Liver (tissue), 9 donors: ENCODE results near the gene PCNP. TPM values are rescaled to one million over a fixed set of nuclear protein-coding genes. Genes with fewer than 3 reads are reported as not detected.

Experiments
- DNase-seq: peaks from one replicate; pipeline ENCODE4 v3.0.0-alpha.2; 2017; ENCODE audit warnings: low spot score
- H3K27ac ChIP-seq, 2 donors: one replicate each; pipeline ENCODE4 v1.7.0; 2013; ENCODE audit warnings: inconsistent platforms in 2 of 2, low read length in 2 of 2, control low read depth in 1 of 2, low read depth in 1 of 2, mild to moderate bottlenecking in 1 of 2
- H3K27me3 ChIP-seq, 4 donors: one replicate each; pipeline versions ENCODE4 v1.6.1 to v1.7.0; 2013; ENCODE audit warnings: low read length in 3 of 4, inconsistent platforms in 1 of 4, mild to moderate bottlenecking in 1 of 4, moderate library complexity in 1 of 4; ENCODE audit not compliant: control insufficient read depth in 4 of 4, insufficient read depth in 4 of 4
- H3K36me3 ChIP-seq, 4 donors: one replicate each; pipeline versions ENCODE4 v1.6.1 to v1.7.0; 2013; ENCODE audit warnings: low read length in 3 of 4, mild to moderate bottlenecking in 3 of 4, low read depth in 1 of 4, moderate library complexity in 1 of 4; ENCODE audit not compliant: control insufficient read depth in 4 of 4, insufficient read depth in 3 of 4
- H3K4me1 ChIP-seq, 4 donors: one replicate each; pipeline versions ENCODE4 v1.6.1 to v1.7.0; 2013; ENCODE audit warnings: low read length in 3 of 4, mild to moderate bottlenecking in 3 of 4, moderate library complexity in 1 of 4; ENCODE audit not compliant: control insufficient read depth in 4 of 4, insufficient read depth in 4 of 4
- H3K4me3 ChIP-seq, 3 donors: one replicate each; pipeline versions ENCODE4 v1.6.1 to v1.7.0; 2013; ENCODE audit warnings: low read length in 3 of 3, control low read depth in 1 of 3, low read depth in 1 of 3, mild to moderate bottlenecking in 1 of 3
- H3K9ac ChIP-seq, 2 donors: one replicate each; pipeline ENCODE4 v1.7.0; 2013; ENCODE audit warnings: low read length in 2 of 2, mild to moderate bottlenecking in 2 of 2, moderate library complexity in 2 of 2, control low read depth in 1 of 2, low read depth in 1 of 2
- H3K9me3 ChIP-seq, 4 donors: one replicate each; pipeline versions ENCODE4 v1.6.1 to v1.7.0; 2013; ENCODE audit warnings: low read length in 3 of 4; ENCODE audit not compliant: control insufficient read depth in 4 of 4
- ATF3 ChIP-seq: IDR thresholded peaks from 2 replicates; pipeline ENCODE4 v1.6.1; 2016; ENCODE audit warnings: antibody characterized with exemption
- EGR1 ChIP-seq, 2 donors: IDR thresholded peaks; 2 replicates each; pipeline ENCODE4 v1.6.1; 2016 to 2018; ENCODE audit warnings: antibody characterized with exemption in 2 of 2, low read depth in 2 of 2
- FOXA1 ChIP-seq: IDR thresholded peaks from 2 replicates; pipeline ENCODE4 v1.6.1; 2016; ENCODE audit warnings: antibody characterized with exemption
- FOXA2 ChIP-seq: IDR thresholded peaks from 2 replicates; pipeline ENCODE4 v1.6.1; 2016; ENCODE audit warnings: antibody characterized with exemption
- GABPA ChIP-seq, 2 donors: IDR thresholded peaks in 1 of 2; conservative IDR thresholded peaks in 1 of 2; 2 replicates each; pipeline ENCODE4 v1.6.1; 2016; ENCODE audit warnings: antibody characterized with exemption in 2 of 2, mild to moderate bottlenecking in 1 of 2, moderate library complexity in 1 of 2
- HNF4A ChIP-seq, 2 donors: conservative IDR thresholded peaks; 2 replicates each; pipeline ENCODE4 v1.6.1; 2016; ENCODE audit warnings: antibody characterized with exemption in 2 of 2, mild to moderate bottlenecking in 2 of 2
- HNF4G ChIP-seq: IDR thresholded peaks from 2 replicates; pipeline ENCODE4 v1.6.1; 2016; ENCODE audit warnings: antibody characterized with exemption
- JUND ChIP-seq, 2 donors: IDR thresholded peaks; 2 replicates each; pipeline ENCODE4 v1.6.1; 2016; ENCODE audit warnings: antibody characterized with exemption in 2 of 2
- NR2F2 ChIP-seq: IDR thresholded peaks from 2 replicates; pipeline ENCODE4 v1.6.1; 2016; ENCODE audit warnings: antibody characterized with exemption
- RAD21 ChIP-seq, 2 donors: IDR thresholded peaks; 2 replicates each; pipeline ENCODE4 v1.6.1; 2016; ENCODE audit warnings: antibody characterized with exemption in 2 of 2, mild to moderate bottlenecking in 2 of 2
- RXRA ChIP-seq, 2 donors: IDR thresholded peaks; 2 replicates each; pipeline ENCODE4 v1.6.1; 2017 to 2018; ENCODE audit warnings: antibody characterized with exemption in 2 of 2, mild to moderate bottlenecking in 1 of 2
- SP1 ChIP-seq: IDR thresholded peaks from 2 replicates; pipeline ENCODE4 v1.6.1; 2018; ENCODE audit warnings: antibody characterized with exemption, mild to moderate bottlenecking
- TAF1 ChIP-seq: conservative IDR thresholded peaks from 2 replicates; pipeline ENCODE4 v1.6.1; 2016; ENCODE audit warnings: antibody characterized with exemption, mild to moderate bottlenecking
- YY1 ChIP-seq: IDR thresholded peaks from 2 replicates; pipeline ENCODE4 v1.6.1; 2016; ENCODE audit warnings: antibody characterized with exemption, mild to moderate bottlenecking
- WGBS: extraction: QIAGEN DNeasy Blood & Tissue Kit; methylation state at CpG from one replicate; pipeline ENCODE4 v1.1.7; 2013; 5-methylcytosine and 5-hydroxymethylcytosine counted together
- polyA plus RNA-seq, 2 donors: library from polyadenylated mRNA; stranded (reverse) in 1 of 2; unstranded in 1 of 2; fragments of 200-250 nt in 1 of 2; fragments of >200 nt in 1 of 2; fragmentation: Nextera tagmentation in 1 of 2; extraction: Ambion mirVana in 1 of 2; gene quantifications; one replicate each; pipeline versions ENCODE4 v1.2.1 to v1.2.3, GENCODE V29; 2013 to 2015
- total RNA-seq, 2 donors: library from RNA; depleted of rRNA; stranded (reverse); fragments of >200 nt; gene quantifications; one replicate each; pipeline ENCODE4 v1.2.3, GENCODE V29; 2014
- TF ChIP-seq, protein P1 (sequence below): fragments of 150-350 bp; IDR thresholded peaks from 2 replicates; pipeline ENCODE4 v1.5.1; 2017; ENCODE audit warnings: improper control_type of control experiment, low read depth, low read length; ENCODE audit not compliant: missing input control
- TF ChIP-seq, protein P2 (sequence below): IDR thresholded peaks from 2 replicates; pipeline ENCODE4 v1.6.1; 2016; ENCODE audit warnings: antibody characterized with exemption
- TF ChIP-seq, protein P3 (sequence below): IDR thresholded peaks from 2 replicates; pipeline ENCODE4 v1.6.1; 2016; ENCODE audit warnings: antibody characterized with exemption, mild to moderate bottlenecking
- TF ChIP-seq, protein P4 (sequence below): IDR thresholded peaks from 2 replicates; pipeline ENCODE4 v1.6.1; 2016; ENCODE audit warnings: antibody characterized with exemption
- donor health status: healthy.
- donor health status: healthy.
- donor health status: healthy.
- donor health status: healthy.
- donor health status: healthy.

The PCNP gene
- total and polyA plus RNA-seq, 4 donors, result 28.2 to 59.3 (median 34.5) TPM

GRCh38 chr3:101642441-101642840 lies 68.5 kb downstream of the PCNP start:
- 86% methylated on average over 3 of the region's 3 CpGs for WGBS
- H3K27ac ChIP-seq, result no peak overlapping the region
- H3K36me3 ChIP-seq, result peaks cover 0 to 2% (median under 1%) of the 10 kb centered on the region in 4 donors
- no peaks in the 10 kb centered on the region for H3K27me3 ChIP-seq
- no peaks in the 10 kb centered on the region for H3K9me3 ChIP-seq
- H3K9ac ChIP-seq, result no peak overlapping the region
- no peak overlapping the region for H3K4me3 ChIP-seq
- H3K4me1 ChIP-seq, result no peaks in the 10 kb centered on the region
- DNase-seq, result no peak
- TF ChIP-seq RXRA (IDR thresholded peaks at IDR 0.05), result no peak
- no peak for TF ChIP-seq FOXA2
- TF ChIP-seq GABPA (IDR thresholded peaks at IDR 0.05 in 1 of 2, conservative IDR thresholded peaks at IDR 0.05 in 1 of 2), result no peak
- no peak for TF ChIP-seq HNF4G
- no peak for TF ChIP-seq JUND (IDR thresholded peaks at IDR 0.05)
- no peak for TF ChIP-seq EGR1 (IDR thresholded peaks at IDR 0.05; ENCODE audit: low read depth in 2 of 2)
- TF ChIP-seq SP1, result no peak
- TF ChIP-seq YY1, result no peak
- no peak for TF ChIP-seq NR2F2
- TF ChIP-seq HNF4A (conservative IDR thresholded peaks at IDR 0.05), result no peak
- TF ChIP-seq, protein P1, sequence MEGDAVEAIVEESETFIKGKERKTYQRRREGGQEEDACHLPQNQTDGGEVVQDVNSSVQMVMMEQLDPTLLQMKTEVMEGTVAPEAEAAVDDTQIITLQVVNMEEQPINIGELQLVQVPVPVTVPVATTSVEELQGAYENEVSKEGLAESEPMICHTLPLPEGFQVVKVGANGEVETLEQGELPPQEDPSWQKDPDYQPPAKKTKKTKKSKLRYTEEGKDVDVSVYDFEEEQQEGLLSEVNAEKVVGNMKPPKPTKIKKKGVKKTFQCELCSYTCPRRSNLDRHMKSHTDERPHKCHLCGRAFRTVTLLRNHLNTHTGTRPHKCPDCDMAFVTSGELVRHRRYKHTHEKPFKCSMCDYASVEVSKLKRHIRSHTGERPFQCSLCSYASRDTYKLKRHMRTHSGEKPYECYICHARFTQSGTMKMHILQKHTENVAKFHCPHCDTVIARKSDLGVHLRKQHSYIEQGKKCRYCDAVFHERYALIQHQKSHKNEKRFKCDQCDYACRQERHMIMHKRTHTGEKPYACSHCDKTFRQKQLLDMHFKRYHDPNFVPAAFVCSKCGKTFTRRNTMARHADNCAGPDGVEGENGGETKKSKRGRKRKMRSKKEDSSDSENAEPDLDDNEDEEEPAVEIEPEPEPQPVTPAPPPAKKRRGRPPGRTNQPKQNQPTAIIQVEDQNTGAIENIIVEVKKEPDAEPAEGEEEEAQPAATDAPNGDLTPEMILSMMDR, result no peak
- TF ChIP-seq ATF3, result no peak
- TF ChIP-seq, protein P2, sequence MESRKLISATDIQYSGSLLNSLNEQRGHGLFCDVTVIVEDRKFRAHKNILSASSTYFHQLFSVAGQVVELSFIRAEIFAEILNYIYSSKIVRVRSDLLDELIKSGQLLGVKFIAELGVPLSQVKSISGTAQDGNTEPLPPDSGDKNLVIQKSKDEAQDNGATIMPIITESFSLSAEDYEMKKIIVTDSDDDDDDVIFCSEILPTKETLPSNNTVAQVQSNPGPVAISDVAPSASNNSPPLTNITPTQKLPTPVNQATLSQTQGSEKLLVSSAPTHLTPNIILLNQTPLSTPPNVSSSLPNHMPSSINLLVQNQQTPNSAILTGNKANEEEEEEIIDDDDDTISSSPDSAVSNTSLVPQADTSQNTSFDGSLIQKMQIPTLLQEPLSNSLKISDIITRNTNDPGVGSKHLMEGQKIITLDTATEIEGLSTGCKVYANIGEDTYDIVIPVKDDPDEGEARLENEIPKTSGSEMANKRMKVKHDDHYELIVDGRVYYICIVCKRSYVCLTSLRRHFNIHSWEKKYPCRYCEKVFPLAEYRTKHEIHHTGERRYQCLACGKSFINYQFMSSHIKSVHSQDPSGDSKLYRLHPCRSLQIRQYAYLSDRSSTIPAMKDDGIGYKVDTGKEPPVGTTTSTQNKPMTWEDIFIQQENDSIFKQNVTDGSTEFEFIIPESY, result no peak
- TF ChIP-seq FOXA1, result no peak
- TF ChIP-seq RAD21 (IDR thresholded peaks at IDR 0.05), result no peak
- TF ChIP-seq, protein P3, sequence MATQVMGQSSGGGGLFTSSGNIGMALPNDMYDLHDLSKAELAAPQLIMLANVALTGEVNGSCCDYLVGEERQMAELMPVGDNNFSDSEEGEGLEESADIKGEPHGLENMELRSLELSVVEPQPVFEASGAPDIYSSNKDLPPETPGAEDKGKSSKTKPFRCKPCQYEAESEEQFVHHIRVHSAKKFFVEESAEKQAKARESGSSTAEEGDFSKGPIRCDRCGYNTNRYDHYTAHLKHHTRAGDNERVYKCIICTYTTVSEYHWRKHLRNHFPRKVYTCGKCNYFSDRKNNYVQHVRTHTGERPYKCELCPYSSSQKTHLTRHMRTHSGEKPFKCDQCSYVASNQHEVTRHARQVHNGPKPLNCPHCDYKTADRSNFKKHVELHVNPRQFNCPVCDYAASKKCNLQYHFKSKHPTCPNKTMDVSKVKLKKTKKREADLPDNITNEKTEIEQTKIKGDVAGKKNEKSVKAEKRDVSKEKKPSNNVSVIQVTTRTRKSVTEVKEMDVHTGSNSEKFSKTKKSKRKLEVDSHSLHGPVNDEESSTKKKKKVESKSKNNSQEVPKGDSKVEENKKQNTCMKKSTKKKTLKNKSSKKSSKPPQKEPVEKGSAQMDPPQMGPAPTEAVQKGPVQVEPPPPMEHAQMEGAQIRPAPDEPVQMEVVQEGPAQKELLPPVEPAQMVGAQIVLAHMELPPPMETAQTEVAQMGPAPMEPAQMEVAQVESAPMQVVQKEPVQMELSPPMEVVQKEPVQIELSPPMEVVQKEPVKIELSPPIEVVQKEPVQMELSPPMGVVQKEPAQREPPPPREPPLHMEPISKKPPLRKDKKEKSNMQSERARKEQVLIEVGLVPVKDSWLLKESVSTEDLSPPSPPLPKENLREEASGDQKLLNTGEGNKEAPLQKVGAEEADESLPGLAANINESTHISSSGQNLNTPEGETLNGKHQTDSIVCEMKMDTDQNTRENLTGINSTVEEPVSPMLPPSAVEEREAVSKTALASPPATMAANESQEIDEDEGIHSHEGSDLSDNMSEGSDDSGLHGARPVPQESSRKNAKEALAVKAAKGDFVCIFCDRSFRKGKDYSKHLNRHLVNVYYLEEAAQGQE, result no peak
- TF ChIP-seq, protein P4, sequence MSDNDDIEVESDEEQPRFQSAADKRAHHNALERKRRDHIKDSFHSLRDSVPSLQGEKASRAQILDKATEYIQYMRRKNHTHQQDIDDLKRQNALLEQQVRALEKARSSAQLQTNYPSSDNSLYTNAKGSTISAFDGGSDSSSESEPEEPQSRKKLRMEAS, result no peak
- TF ChIP-seq TAF1, result no peak
